HepG2 (cell line): Measurements from ENCODE around the gene GPS2. TPM values are rescaled to one million over a fixed set of nuclear protein-coding genes. Genes with fewer than 3 reads are reported as not detected.

ENCODE experiments used
- ATRX ChIP-seq: sonication (generic); formaldehyde crosslinking; IDR thresholded peaks from 2 replicates; pipeline ENCODE4 v1.4.0; 2020; ENCODE audit warnings: missing genetic modification reagents, borderline replicate concordance
- CBX5 ChIP-seq: sonication (generic); formaldehyde crosslinking; IDR thresholded peaks from 2 replicates; pipeline ENCODE4 v1.4.0; 2020; ENCODE audit warnings: missing genetic modification reagents, borderline replicate concordance
- CEBPB ChIP-seq: IDR thresholded peaks from 2 replicates; pipeline ENCODE4 v1.6.1; 2011; ENCODE audit warnings: low read depth, low read length, improper control_type of control experiment, borderline replicate concordance
- EEA1 ChIP-seq: sonication (generic); formaldehyde crosslinking; IDR thresholded peaks from 2 replicates; pipeline ENCODE4 v1.5.1; 2020; ENCODE audit warnings: mild to moderate bottlenecking, missing genetic modification reagents, borderline replicate concordance
- ERF ChIP-seq: IDR thresholded peaks from 2 replicates; pipeline ENCODE4 v1.6.1; 2018; ENCODE audit warnings: missing biosample characterization, missing genetic modification reagents
- GABPB1 ChIP-seq: IDR thresholded peaks from 2 replicates; pipeline ENCODE4 v1.6.1; 2016; ENCODE audit warnings: mild to moderate bottlenecking, missing genetic modification reagents, moderate library complexity, missing compliant biosample characterization
- HOXA9 ChIP-seq: sonication (generic); formaldehyde crosslinking; IDR thresholded peaks from 2 replicates; pipeline ENCODE4 v1.8.1; 2022; ENCODE audit warnings: missing genetic modification reagents, mild to moderate bottlenecking, moderate library complexity, borderline replicate concordance
- MAF1 ChIP-seq: sonication (generic); formaldehyde crosslinking; IDR thresholded peaks from 2 replicates; pipeline ENCODE4 v1.5.0; 2020; ENCODE audit warnings: missing genetic modification reagents, borderline replicate concordance
- MED8 ChIP-seq: sonication (generic); formaldehyde crosslinking; IDR thresholded peaks from 2 replicates; pipeline ENCODE4 v1.8.1; 2023; ENCODE audit warnings: mild to moderate bottlenecking, missing genetic modification reagents; ENCODE audit not compliant: insufficient replicate concordance
- NR2F2 ChIP-seq: IDR thresholded peaks from 2 replicates; pipeline ENCODE4 v1.6.1; 2012; ENCODE audit warnings: low read depth, inconsistent platforms, borderline replicate concordance
- SKI ChIP-seq: fragments of 450-650 bp; IDR thresholded peaks from one replicate; pipeline ENCODE4 v1.6.1; 2018; ENCODE audit warnings: mild to moderate bottlenecking; ENCODE audit not compliant: partially characterized antibody
- SP2 ChIP-seq: sonication (generic); formaldehyde crosslinking; IDR thresholded peaks from 2 replicates; pipeline ENCODE4 v1.5.1; 2020; ENCODE audit warnings: mild to moderate bottlenecking, missing genetic modification reagents
- ZNF589 ChIP-seq: sonication (generic); formaldehyde crosslinking; conservative IDR thresholded peaks from 2 replicates; pipeline ENCODE4 v1.8.0; 2022; ENCODE audit warnings: mild to moderate bottlenecking, moderate library complexity, missing genetic modification reagents
- ZNF747 ChIP-seq: sonication (generic); formaldehyde crosslinking; IDR thresholded peaks from 2 replicates; pipeline ENCODE4 v1.8.1; 2023; ENCODE audit warnings: missing genetic modification reagents, mild to moderate bottlenecking, borderline replicate concordance
- ZNF775 ChIP-seq: sonication (generic); formaldehyde crosslinking; IDR thresholded peaks from 2 replicates; pipeline ENCODE4 v1.4.0; 2020; ENCODE audit warnings: missing genetic modification reagents, mild to moderate bottlenecking, moderate library complexity, borderline replicate concordance
- polyA plus RNA-seq, 8 experiments: library from polyadenylated mRNA; depleted of rRNA in 3 of 8; stranded (reverse) in 7 of 8; unstranded in 1 of 8; fragments of >200 nt; fragmentation: Illumina TruSeq in 4 of 8; extraction: Trizol in 4 of 8; gene quantifications; 2 replicates each; pipeline versions ENCODE4 v1.2.1 to v1.2.3, GENCODE V29; 2011 to 2016; ENCODE audit warnings: low read depth in 4 of 8, missing spikeins in 1 of 8, mixed read lengths in 1 of 8; ENCODE audit not compliant: insufficient read depth in 1 of 8
- total RNA-seq, 5 experiments: library from RNA; depleted of rRNA; stranded (reverse); fragments of >200 nt; fragmentation: Illumina TruSeq; extraction: Trizol; gene quantifications; 2 replicates each; pipeline ENCODE4 v1.2.3, GENCODE V29; 2016; ENCODE audit warnings: low read depth in 1 of 5
- TF ChIP-seq, protein P1 (sequence below): sonication (generic); formaldehyde crosslinking; IDR thresholded peaks from 2 replicates; pipeline ENCODE4 v1.5.1; 2020; ENCODE audit warnings: missing genetic modification reagents, mild to moderate bottlenecking, borderline replicate concordance
- TF ChIP-seq, protein P2 (sequence below): sonication (generic); formaldehyde crosslinking; IDR thresholded peaks from 2 replicates; pipeline ENCODE4 v1.4.0; 2020; ENCODE audit warnings: missing genetic modification reagents
- TF ChIP-seq, protein P3 (sequence below), 2 experiments: fragments of 450-650 bp in 1 of 2; sonication (generic) in 1 of 2; formaldehyde crosslinking; IDR thresholded peaks; 2 replicates each; pipeline versions ENCODE4 v1.5.0 to v1.8.0; 2020 to 2022; ENCODE audit warnings: mild to moderate bottlenecking in 1 of 2, missing genetic modification reagents in 1 of 2
- TF ChIP-seq, protein P4 (sequence below): IDR thresholded peaks from 2 replicates; pipeline ENCODE4 v1.6.1; 2016; ENCODE audit warnings: missing biosample characterization, missing genetic modification reagents, low read depth
- TF ChIP-seq, protein P5 (sequence below): sonication (generic); formaldehyde crosslinking; IDR thresholded peaks from 2 replicates; pipeline ENCODE4 v1.8.1; 2022; ENCODE audit warnings: low read depth, mild to moderate bottlenecking, missing genetic modification reagents

The GPS2 gene
- total and polyA plus RNA-seq, 2 of the 13 experiments (the other 11 are each of a cell fraction or from before 2014, with no cell fraction given) = 58.0 to 59.4 TPM

DNA sequence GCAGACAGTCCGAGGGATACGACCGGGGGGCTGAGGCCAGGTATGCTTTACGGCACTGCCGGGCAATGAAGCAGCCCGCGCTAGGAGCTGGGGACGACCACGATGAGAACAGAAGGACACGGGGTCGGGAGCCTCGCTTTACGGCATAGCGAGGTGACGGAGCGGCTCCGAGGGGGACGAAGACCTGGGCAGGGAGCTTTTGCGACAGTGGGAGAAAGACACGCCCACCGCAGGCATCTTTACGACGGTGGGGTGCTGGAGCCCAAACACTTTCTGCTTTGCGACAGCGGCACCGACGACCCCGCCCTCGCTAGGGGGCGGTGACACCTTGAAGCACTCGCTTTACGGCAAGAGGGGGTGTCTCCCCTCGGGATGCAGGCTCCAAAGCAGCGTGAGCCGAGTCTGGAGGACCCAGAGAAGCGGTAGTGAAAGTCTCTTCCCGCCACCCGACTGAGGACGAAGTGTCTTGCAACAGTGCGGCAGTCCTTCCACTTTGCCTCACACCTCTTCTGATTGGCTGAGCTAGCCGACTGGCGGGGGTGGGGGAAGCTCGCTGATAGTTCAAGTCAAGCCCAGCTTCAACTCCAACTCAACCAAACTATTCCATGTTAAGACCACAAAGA is 14.3 kb upstream of the GPS2 start (continued):
- TF ChIP-seq, protein P1, sequence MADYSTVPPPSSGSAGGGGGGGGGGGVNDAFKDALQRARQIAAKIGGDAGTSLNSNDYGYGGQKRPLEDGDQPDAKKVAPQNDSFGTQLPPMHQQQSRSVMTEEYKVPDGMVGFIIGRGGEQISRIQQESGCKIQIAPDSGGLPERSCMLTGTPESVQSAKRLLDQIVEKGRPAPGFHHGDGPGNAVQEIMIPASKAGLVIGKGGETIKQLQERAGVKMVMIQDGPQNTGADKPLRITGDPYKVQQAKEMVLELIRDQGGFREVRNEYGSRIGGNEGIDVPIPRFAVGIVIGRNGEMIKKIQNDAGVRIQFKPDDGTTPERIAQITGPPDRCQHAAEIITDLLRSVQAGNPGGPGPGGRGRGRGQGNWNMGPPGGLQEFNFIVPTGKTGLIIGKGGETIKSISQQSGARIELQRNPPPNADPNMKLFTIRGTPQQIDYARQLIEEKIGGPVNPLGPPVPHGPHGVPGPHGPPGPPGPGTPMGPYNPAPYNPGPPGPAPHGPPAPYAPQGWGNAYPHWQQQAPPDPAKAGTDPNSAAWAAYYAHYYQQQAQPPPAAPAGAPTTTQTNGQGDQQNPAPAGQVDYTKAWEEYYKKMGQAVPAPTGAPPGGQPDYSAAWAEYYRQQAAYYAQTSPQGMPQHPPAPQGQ = no peak
- TF ChIP-seq CEBPB (no peak), GABPB1 (CRISPR knock-in tag) (peak; percentile 88), ZNF775 (CRISPR knock-in tag) (no peak), MAF1 (CRISPR knock-in tag) (no peak), ZNF589 (peak; percentile 74; the same call in 1 of the 2 replicates), ATRX (CRISPR knock-in tag) (no peak), MED8 (CRISPR knock-in tag) (peak; percentile 5), CBX5 (peak; percentile 73; the same call in 1 of the 2 replicates), EEA1 (CRISPR knock-in tag) (no peak), NR2F2 (peak; percentile 75; the same call in 1 of the 2 replicates), SKI (peak; percentile 60), SP2 (CRISPR knock-in tag) (0 out of 2 replicates have a peak, but pooled peaks have one; percentile 32), ZNF747 (peak; percentile 74; the same call in 1 of the 2 replicates), HOXA9 (CRISPR knock-in tag) (no peak), ERF (CRISPR knock-in tag) (peak; percentile 79; the same call in 1 of the 2 replicates)
- TF ChIP-seq, protein P2, sequence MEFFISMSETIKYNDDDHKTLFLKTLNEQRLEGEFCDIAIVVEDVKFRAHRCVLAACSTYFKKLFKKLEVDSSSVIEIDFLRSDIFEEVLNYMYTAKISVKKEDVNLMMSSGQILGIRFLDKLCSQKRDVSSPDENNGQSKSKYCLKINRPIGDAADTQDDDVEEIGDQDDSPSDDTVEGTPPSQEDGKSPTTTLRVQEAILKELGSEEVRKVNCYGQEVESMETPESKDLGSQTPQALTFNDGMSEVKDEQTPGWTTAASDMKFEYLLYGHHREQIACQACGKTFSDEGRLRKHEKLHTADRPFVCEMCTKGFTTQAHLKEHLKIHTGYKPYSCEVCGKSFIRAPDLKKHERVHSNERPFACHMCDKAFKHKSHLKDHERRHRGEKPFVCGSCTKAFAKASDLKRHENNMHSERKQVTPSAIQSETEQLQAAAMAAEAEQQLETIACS (CRISPR knock-in tag) = peak; percentile 39; the same call in 1 of the 2 replicates
- TF ChIP-seq, protein P3, sequence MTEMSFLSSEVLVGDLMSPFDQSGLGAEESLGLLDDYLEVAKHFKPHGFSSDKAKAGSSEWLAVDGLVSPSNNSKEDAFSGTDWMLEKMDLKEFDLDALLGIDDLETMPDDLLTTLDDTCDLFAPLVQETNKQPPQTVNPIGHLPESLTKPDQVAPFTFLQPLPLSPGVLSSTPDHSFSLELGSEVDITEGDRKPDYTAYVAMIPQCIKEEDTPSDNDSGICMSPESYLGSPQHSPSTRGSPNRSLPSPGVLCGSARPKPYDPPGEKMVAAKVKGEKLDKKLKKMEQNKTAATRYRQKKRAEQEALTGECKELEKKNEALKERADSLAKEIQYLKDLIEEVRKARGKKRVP (CRISPR knock-in tag; IDR thresholded peaks at IDR 0.05) = no peak
- TF ChIP-seq, protein P4, sequence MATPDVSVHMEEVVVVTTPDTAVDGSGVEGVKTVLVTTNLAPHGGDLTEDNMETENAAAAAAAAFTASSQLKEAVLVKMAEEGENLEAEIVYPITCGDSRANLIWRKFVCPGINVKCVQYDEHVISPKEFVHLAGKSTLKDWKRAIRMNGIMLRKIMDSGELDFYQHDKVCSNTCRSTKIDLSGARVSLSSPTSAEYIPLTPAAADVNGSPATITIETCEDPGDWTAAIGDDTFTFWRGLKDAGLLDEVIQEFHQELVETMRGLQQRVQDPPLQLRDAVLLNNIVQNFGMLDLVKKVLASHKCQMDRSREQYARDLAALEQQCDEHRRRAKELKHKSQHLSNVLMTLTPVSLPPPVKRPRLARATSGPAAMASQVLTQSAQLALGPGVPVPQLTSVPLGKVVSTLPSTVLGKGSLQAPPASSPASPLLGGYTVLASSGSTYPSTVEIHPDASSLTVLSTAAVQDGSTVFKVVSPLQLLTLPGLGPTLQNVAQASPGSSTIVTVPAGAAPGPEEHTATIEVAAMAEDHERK (CRISPR knock-in tag) = no peak
- TF ChIP-seq, protein P5, sequence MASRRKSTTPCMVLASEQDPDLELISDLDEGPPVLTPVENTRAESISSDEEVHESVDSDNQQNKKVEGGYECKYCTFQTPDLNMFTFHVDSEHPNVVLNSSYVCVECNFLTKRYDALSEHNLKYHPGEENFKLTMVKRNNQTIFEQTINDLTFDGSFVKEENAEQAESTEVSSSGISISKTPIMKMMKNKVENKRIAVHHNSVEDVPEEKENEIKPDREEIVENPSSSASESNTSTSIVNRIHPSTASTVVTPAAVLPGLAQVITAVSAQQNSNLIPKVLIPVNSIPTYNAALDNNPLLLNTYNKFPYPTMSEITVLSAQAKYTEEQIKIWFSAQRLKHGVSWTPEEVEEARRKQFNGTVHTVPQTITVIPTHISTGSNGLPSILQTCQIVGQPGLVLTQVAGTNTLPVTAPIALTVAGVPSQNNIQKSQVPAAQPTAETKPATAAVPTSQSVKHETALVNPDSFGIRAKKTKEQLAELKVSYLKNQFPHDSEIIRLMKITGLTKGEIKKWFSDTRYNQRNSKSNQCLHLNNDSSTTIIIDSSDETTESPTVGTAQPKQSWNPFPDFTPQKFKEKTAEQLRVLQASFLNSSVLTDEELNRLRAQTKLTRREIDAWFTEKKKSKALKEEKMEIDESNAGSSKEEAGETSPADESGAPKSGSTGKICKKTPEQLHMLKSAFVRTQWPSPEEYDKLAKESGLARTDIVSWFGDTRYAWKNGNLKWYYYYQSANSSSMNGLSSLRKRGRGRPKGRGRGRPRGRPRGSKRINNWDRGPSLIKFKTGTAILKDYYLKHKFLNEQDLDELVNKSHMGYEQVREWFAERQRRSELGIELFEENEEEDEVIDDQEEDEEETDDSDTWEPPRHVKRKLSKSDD (CRISPR knock-in tag) = no peak
